MM.1S (cell line): ENCODE measurements around the gene OPRM1.

Experiments
- DNase-seq: peaks from one replicate; pipeline ENCODE4 v3.0.0-alpha.2; 2015
- H2AFZ ChIP-seq: fragments of 300-600 bp; sonication (generic); 2 replicates; pipeline ENCODE4 v1.6.0; 2016; ENCODE audit warnings: antibody characterized with exemption, low read length
- H3F3A ChIP-seq: fragments of 300-600 bp; sonication (generic); 2 replicates; pipeline ENCODE4 v1.6.1; 2016; ENCODE audit warnings: mild to moderate bottlenecking, antibody characterized with exemption, low read length, moderate library complexity, mixed read lengths; ENCODE audit not compliant: insufficient read depth
- H3K27ac ChIP-seq: fragments of 300-600 bp; sonication (generic); 2 replicates; pipeline ENCODE4 v1.5.1; 2016; ENCODE audit warnings: mild to moderate bottlenecking, low read length
- H3K27me3 ChIP-seq: fragments of 300-600 bp; sonication (generic); replicated peaks from 2 replicates; pipeline ENCODE4 v1.6.0; 2016; ENCODE audit warnings: low read length; ENCODE audit not compliant: insufficient read depth
- H3K36me3 ChIP-seq: fragments of 300-600 bp; sonication (generic); replicated peaks from 2 replicates; pipeline ENCODE4 v1.6.1; 2016; ENCODE audit warnings: mild to moderate bottlenecking, low read length, mixed read lengths; ENCODE audit not compliant: insufficient read depth
- H3K4me1 ChIP-seq: fragments of 300-600 bp; sonication (generic); 2 replicates; pipeline ENCODE4 v1.6.1; 2016; ENCODE audit warnings: low read length, mixed read lengths
- H3K4me2 ChIP-seq: fragments of 300-600 bp; sonication (generic); 2 replicates; pipeline ENCODE4 v1.6.0; 2016; ENCODE audit warnings: low read depth, low read length
- H3K4me3 ChIP-seq: fragments of 300-600 bp; sonication (generic); 2 replicates; pipeline ENCODE4 v1.5.1; 2016; ENCODE audit warnings: low read length, mixed read lengths
- H3K79me2 ChIP-seq: fragments of 300-600 bp; sonication (generic); 2 replicates; pipeline ENCODE4 v1.6.1; 2016; ENCODE audit warnings: mixed run types, low read length, mixed read lengths
- H3K9ac ChIP-seq: fragments of 300-600 bp; sonication (generic); 2 replicates; pipeline ENCODE4 v1.6.1; 2016; ENCODE audit warnings: low read length, mixed read lengths
- H3K9me2 ChIP-seq: fragments of 300-600 bp; sonication (generic); replicated peaks from 2 replicates; pipeline ENCODE4 v1.6.1; 2016; ENCODE audit warnings: mild to moderate bottlenecking, low read length, mixed read lengths; ENCODE audit not compliant: insufficient read depth
- H3K9me3 ChIP-seq: fragments of 300-600 bp; sonication (generic); replicated peaks from 2 replicates; pipeline ENCODE4 v1.6.1; 2016; ENCODE audit warnings: mild to moderate bottlenecking, low read length, mixed read lengths; ENCODE audit not compliant: insufficient read depth
- H4K20me1 ChIP-seq: fragments of 300-600 bp; sonication (generic); 2 replicates; pipeline ENCODE4 v1.6.1; 2016; ENCODE audit warnings: mild to moderate bottlenecking, low read length, moderate library complexity, mixed read lengths; ENCODE audit not compliant: insufficient read depth
- CTCF ChIP-seq: fragments of 300-600 bp; sonication (generic); IDR thresholded peaks from 2 replicates; pipeline ENCODE4 v1.5.1; 2016; ENCODE audit warnings: antibody characterized with exemption, low read length, mixed read lengths
- EZH2 ChIP-seq: fragments of 300-600 bp; sonication (generic); optimal IDR thresholded peaks from 2 replicates; pipeline ENCODE3; 2017; ENCODE audit warnings: low read depth, mild to moderate bottlenecking, antibody characterized with exemption, low read length, mixed read lengths
- EZH2phosphoT487 ChIP-seq: fragments of 300-600 bp; sonication (generic); IDR thresholded peaks from 2 replicates; pipeline ENCODE4 v1.6.1; 2018; ENCODE audit warnings: antibody characterized with exemption, low read length

OPRM1 gene

GRCh38 chr6:154187203-154187602 is 148.2 kb downstream of the OPRM1 start:
- Histone ChIP-seq H3K27ac (no peak overlapping the region), H3K79me2 (no peaks in the 10 kb centered on the region), H3K9me3 (no peaks in the 10 kb centered on the region), H2AFZ (no peak overlapping the region), H3F3A (no peaks in the 10 kb centered on the region), H3K4me3 (no peak overlapping the region), H3K27me3 (no peaks in the 10 kb centered on the region), H3K4me2 (no peak overlapping the region), H3K9ac (no peak overlapping the region), H4K20me1 (no peaks in the 10 kb centered on the region), H3K36me3 (no peaks in the 10 kb centered on the region), H3K4me1 (no peaks in the 10 kb centered on the region), H3K9me2 (no peaks in the 10 kb centered on the region)
- no peak for TF ChIP-seq EZH2phosphoT487
- TF ChIP-seq CTCF = no peak
- DNase-seq = no peak

GRCh38 chr6:154187714-154188113 is 148.7 kb downstream of the OPRM1 start:
- H3K4me3 ChIP-seq = no peak overlapping the region

GRCh38 chr6:154196333-154196885 is 157.4 kb downstream of the OPRM1 start:
- no peaks in the 10 kb centered on the region for H3K9me3 ChIP-seq
- no peak overlapping the region for H2AFZ ChIP-seq
- H4K20me1 ChIP-seq = no peaks in the 10 kb centered on the region
- H3K79me2 ChIP-seq = no peaks in the 10 kb centered on the region
- no peaks in the 10 kb centered on the region for H3K4me1 ChIP-seq
- H3K9me2 ChIP-seq = no peaks in the 10 kb centered on the region
- TF ChIP-seq EZH2 (no peak), CTCF (no peak)
- H3K4me2 ChIP-seq = no peak overlapping the region
- H3K4me3 ChIP-seq = no peak overlapping the region
- H3K27me3 ChIP-seq = no peaks in the 10 kb centered on the region
- DNase-seq = no peak
- no peak overlapping the region for H3K9ac ChIP-seq
- H3F3A ChIP-seq = no peaks in the 10 kb centered on the region
- H3K36me3 ChIP-seq = no peaks in the 10 kb centered on the region
- no peak overlapping the region for H3K27ac ChIP-seq

More at GRCh38 chr6:154187714-154188113, 148.7 kb downstream of the OPRM1 start:
- H3K9ac ChIP-seq = no peak overlapping the region
- no peak overlapping the region for H3K4me2 ChIP-seq
- no peaks in the 10 kb centered on the region for H3K9me2 ChIP-seq
- no peaks in the 10 kb centered on the region for H3F3A ChIP-seq
- TF ChIP-seq EZH2phosphoT487 (no peak), CTCF (no peak), EZH2 (no peak)
- no peaks in the 10 kb centered on the region for H4K20me1 ChIP-seq
- no peak overlapping the region for H2AFZ ChIP-seq
- no peaks in the 10 kb centered on the region for H3K36me3 ChIP-seq
- no peaks in the 10 kb centered on the region for H3K27me3 ChIP-seq
- no peaks in the 10 kb centered on the region for H3K79me2 ChIP-seq
- H3K4me1 ChIP-seq = no peaks in the 10 kb centered on the region
- no peak for DNase-seq
- H3K9me3 ChIP-seq = no peaks in the 10 kb centered on the region
- no peak overlapping the region for H3K27ac ChIP-seq
